NCI-H510A treated with DMSO at 0.1 percent for 48 hours (cell line): ENCODE results near the gene SLC39A12.
"Not testable (repeated sequence)": the region's sequence is repeated elsewhere in the genome, so short reads cannot be mapped to it uniquely, and the experiment has no call there.

ENCODE experiments used
- DNase-seq: peaks from one replicate; lab custom pipeline; 2025; lab: John Stamatoyannopoulos, UW

Gene SLC39A12

GRCh38 chr10:17951868-17952371 is at the start of gene SLC39A12:
TSS of gene SLC39A12 (plus strand) at chr10:17951918. CDS start at chr10:17953277, 1,359 bp downstream.
- DNase-seq, result no peak

- no peak for DNase-seq
These were observed 47.2 kb upstream of the SLC39A12 start for GRCh38 chr10:17904564-17904963.

GRCh38 chr10:17905491-17905890 is 46.2 kb upstream of the SLC39A12 start:
- no peak for DNase-seq

GRCh38 chr10:17906002-17906401 is 45.7 kb upstream of the SLC39A12 start:
- DNase-seq, result no peak

- no peak for DNase-seq
These were observed 44.1 kb upstream of the SLC39A12 start for GRCh38 chr10:17907641-17908040.

GRCh38 chr10:17910125-17910789 is 41.5 kb upstream of the SLC39A12 start:
- peak; percentile 39 for DNase-seq

GRCh38 chr10:17912754-17913153 is 39.0 kb upstream of the SLC39A12 start:
- no peak for DNase-seq

- DNase-seq, result no peak
These were observed 38.1 kb upstream of the SLC39A12 start for GRCh38 chr10:17913604-17914003.

- no peak for DNase-seq
These were observed 37.3 kb upstream of the SLC39A12 start for GRCh38 chr10:17914169-17915045.

- no peak for DNase-seq
These were observed 36.5 kb upstream of the SLC39A12 start for GRCh38 chr10:17915181-17915580.

GRCh38 chr10:17918187-17918903 is 33.4 kb upstream of the SLC39A12 start:
- DNase-seq, result no peak

- DNase-seq, result no peak
These were observed 30.3 kb upstream of the SLC39A12 start for GRCh38 chr10:17921378-17921777.

- DNase-seq, result peak; percentile 66
These were observed 28.0 kb upstream of the SLC39A12 start for GRCh38 chr10:17923728-17924127.

GRCh38 chr10:17943033-17943745 is 8.5 kb upstream of the SLC39A12 start:
- no peak for DNase-seq

- not testable (repeated sequence) for DNase-seq
These were observed 1.4 kb upstream of the SLC39A12 start for GRCh38 chr10:17950269-17950668.

- no peak for DNase-seq
These were observed 992 bp upstream of the SLC39A12 start for GRCh38 chr10:17950726-17951125.

GRCh38 chr10:17954372-17954771 is 2.7 kb downstream of the SLC39A12 start:
- DNase-seq, result not testable (repeated sequence)

GRCh38 chr10:17954861-17955260 is 3.1 kb downstream of the SLC39A12 start:
- no peak for DNase-seq

GRCh38 chr10:17958049-17958448 is 6.3 kb downstream of the SLC39A12 start:
- no peak for DNase-seq

GRCh38 chr10:17959870-17960269 is 8.2 kb downstream of the SLC39A12 start:
- no peak for DNase-seq

- no peak for DNase-seq
These were observed 10.1 kb downstream of the SLC39A12 start for GRCh38 chr10:17961551-17962422.
